ENCODE data around the gene LIN54.

DNA sequence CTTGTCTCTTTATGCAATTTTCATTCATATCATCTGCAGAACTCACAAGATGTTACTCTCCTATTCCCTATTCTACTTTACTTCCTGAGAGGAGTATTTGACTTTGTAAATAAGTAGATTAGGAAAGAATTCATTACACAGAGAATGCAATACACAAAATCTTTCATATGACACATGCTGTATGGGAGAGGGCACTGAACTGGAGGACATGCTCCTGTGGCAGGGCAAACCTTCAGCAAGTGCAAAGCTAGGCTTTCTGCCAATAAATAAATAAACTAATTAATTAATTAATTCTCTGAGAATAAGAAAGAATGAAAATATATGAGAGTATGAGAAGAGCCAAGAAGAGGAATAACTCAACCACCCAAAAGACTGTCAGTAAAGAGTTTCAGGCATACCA is 76.2 kb downstream of the LIN54 start:
- TF ChIP-seq ZKSCAN8 (CRISPR knock-in tag; IDR thresholded peaks at IDR 0.05) (no peak), BRCA1 (IDR thresholded peaks at IDR 0.05) (no peak), BRCA1 (CRISPR knock-in tag; IDR thresholded peaks at IDR 0.05) (no peak), SREBF2 (CRISPR knock-in tag; IDR thresholded peaks at IDR 0.05) (no peak), SETDB1 (IDR thresholded peaks at IDR 0.05; ENCODE audit: low read length) (no peak), STAG1 (CRISPR knock-in tag; IDR thresholded peaks at IDR 0.05; ENCODE audit: borderline replicate concordance) (no peak), RFX7 (CRISPR knock-in tag; IDR thresholded peaks at IDR 0.05) (no peak)
- TF ChIP-seq, protein P1, sequence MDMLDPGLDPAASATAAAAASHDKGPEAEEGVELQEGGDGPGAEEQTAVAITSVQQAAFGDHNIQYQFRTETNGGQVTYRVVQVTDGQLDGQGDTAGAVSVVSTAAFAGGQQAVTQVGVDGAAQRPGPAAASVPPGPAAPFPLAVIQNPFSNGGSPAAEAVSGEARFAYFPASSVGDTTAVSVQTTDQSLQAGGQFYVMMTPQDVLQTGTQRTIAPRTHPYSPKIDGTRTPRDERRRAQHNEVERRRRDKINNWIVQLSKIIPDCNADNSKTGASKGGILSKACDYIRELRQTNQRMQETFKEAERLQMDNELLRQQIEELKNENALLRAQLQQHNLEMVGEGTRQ (CRISPR knock-in tag; IDR thresholded peaks at IDR 0.05), result no peak
